Germinal center (tissue), 1 donor: ENCODE measurements around the gene HPS3.
A peak's percentile ranks its signal among the peaks of the same experiment; 100 is the strongest.
"Not testable (repeated sequence)": the region's sequence is repeated elsewhere in the genome, so short reads cannot be mapped to it uniquely, and the experiment has no call there.

Experiments
- DNase-seq: peaks from one replicate; pipeline ENCODE4 v3.0.0; 2012; ENCODE audit warnings: mixed read lengths, low spot score

HPS3 gene

DNA sequence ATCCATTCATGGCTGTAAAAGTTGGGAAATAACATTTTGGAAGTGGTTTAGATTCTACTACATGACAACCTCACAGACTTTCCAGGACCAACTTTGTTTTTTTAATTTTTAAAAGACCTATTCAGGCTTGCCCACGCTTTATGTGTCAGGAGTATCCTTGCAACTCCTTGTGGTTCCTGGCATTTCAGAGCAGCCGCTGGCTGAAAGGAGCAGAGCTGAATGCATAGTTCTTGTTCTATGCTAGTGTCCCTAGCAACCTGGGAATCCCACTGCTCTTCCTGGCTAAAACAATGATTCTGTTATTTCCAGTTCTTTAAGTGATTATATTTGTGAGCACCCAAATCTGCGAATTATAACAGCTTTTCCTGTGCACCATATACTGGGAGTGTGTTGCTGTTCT lies 57.3 kb downstream of the HPS3 start:
- no peak for DNase-seq

DNA sequence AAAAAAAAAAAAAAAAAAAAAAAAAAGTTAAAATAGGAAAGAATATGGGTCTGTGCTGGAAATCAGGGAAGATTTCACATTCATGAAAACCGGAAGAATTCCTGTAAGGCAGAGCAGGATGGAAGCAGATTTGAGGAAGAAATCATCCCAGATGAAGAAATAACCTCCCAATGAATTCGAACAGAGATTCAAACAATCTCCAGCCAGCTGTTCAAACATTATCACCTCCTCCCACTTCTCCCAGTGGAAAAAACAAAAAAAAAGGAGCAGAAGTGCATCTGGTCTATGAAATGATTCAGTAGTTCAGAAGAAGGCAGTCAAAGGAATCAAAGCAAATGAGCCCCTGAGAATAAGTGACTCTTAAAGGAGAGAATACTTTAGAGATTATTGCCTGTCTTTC lies 59.1 kb downstream of the HPS3 start:
- DNase-seq: no peak

DNA sequence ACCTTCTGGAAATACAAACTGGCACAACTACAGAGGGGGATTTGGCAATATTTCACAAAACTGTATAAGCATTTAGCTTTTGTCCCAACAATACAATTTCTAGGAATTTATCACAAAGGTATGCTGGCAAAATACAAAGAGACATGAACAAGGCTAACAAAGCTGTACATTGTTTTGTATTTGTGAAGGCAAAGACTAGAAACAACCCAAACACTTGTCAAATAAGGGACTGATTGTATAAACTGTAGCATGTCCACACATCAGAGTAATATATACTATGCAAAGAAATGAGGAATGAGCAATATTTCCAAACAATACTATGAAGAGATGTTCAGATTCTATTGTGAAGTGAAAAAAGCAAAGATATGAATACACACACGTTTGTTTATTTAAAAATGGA lies 65.8 kb downstream of the HPS3 start:
- DNase-seq: no peak

DNA sequence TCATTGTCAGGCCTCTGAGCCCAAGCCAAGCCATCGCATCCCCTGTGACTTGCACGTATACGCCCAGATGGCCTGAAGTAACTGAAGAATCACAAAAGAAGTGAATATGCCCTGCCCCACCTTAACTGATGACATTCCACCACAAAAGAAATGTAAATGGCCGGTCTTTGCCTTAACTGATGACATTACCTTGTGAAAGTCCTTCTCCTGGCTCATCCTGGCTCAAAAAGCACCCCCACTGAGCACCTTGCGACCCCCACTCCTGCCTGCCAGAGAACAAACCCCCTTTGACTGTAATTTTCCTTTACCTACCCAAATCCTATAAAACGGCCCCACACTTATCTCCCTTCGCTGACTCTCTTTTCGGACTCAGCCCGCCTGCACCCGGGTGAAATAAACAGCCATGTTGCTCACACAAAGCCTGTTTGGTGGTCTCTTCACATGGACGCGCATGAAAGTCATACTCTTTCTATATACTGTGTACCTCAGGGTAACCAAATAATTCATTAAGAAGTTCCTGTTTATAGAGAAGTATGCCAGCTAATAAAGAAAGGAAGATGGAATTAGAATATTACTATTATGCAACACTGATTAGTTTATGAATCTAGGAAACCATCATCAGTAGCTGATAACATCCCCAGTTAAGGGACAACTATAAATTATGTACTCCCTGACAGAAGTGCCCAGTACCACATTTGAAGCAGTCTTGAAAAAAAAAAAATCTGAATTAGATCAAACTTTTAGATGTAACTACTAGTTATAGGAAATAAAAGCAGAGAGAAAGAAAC lies 67.6 kb downstream of the HPS3 start:
- DNase-seq: not testable (repeated sequence)

DNA sequence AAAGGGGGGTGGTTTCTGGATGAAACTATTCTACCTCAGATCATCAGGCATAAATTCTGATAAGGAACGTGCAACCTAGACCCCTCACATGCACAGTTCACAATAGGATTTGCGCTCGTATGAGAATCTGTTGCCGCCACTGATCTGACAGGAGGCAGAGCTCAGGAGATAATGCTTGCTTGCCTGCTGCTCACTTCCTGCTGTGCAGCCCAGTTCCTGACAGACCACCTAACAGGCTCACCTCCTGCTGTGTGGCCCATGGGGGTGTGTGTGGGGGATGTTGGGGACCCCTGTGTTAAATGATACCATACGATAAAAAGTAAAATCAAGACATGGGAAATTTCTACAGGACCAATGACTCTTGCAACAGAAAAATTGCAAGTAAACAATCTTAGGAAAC lies 68.2 kb downstream of the HPS3 start:
- no peak for DNase-seq

DNA sequence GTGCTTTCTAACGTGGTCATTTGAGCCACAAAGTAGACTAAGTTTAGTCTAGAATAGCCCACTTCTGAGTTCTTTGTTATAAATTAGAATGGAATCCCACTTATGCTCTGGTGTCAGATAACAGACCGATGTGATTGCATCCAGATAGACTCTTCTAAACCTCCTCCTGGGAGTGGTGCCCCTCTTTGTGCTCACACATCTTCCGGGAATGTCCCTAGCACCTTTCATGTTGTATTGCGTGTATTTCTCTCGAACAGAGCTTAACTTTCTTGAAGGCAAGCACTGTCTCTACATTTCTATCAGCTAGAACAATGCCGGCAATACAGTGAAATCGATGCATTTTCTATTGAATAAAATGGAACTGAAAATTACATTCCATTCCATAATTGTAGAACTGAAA lies 69.2 kb downstream of the HPS3 start:
- no peak for DNase-seq

DNA sequence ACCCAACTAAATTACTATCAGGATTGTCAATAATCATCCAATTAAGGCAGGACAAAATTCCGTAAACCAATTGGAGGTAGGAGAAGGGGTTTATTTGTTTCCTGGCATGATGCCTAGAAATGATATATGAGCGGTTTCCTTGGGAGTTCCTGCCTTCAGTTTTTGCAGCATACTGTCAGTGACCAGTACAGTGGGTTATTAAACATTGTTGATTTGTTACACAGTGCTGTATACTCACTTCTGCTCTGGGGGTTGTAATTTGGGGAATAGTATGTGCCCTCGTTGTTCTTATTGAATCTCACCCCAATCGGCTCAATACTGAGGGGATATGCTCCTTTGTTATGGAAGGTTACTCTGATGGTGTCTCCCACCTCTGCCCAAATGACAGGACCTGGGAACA lies 70.0 kb downstream of the HPS3 start:
- DNase-seq: no peak

DNA sequence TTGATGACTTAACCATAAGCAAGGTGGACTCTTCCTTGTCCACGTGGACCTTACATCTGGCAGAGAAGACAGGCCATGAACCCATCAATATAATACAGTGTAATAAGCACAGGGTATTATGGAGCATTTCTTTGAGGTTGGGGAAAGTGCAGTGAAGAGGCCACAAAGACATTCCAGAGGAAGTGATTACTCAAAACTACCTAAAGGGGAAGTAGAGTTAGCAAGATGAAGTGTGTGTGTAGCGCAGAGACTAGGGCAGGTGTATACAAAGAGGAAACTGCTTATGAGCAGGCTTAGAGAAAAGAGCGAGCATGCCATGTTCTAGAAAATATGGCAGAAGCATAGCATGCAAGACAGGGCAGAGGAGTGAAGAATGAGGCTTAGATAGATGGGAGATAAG lies 74.3 kb downstream of the HPS3 start:
- DNase-seq: peak; percentile 56

DNA sequence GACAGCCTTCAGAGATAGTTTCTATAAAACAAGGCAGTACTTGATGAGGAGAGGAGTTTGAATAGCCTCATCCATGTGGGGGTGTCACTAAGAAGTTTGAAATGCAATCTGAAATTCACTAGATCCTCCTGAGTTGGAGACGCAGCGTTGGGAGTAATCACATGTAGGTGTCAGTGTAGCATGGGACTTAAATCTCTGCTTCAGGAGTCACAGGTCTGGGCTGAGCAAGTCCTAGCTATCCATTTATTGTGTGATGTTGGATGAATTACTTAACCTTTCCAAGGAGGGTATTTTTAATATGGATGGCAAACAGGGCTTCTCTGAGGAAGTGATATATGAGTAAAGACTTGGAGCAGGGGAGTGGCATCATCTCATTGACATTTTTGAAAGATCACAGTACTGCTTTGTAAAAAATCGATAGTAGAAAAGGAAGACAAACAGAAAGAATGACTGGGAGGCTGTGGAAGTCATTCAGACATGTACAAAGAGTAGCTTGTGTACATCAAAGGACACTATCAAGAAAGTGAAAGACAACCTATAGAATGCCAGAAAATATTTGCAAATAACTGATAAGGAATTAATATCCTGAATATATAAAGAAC lies 75.1 kb downstream of the HPS3 start:
- no peak for DNase-seq

DNA sequence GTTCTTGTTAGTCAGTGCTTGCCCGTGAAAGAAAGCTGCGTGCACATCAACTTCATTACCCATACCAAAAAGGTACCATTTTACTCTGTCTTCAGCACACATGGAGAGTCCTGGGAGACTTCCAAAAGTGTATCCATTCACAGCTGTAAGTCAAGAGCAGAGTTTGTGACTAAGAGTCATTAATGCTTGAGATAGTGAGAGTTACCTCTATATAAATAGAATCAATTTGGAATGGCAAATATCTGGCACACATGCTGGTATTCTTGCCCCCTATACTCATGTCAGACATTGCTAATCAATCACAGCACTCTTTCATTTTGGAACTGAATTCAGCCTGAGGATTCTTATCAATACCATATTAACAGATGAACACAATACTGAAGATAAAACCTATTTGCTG lies 78.0 kb downstream of the HPS3 start:
- DNase-seq: no peak

DNA sequence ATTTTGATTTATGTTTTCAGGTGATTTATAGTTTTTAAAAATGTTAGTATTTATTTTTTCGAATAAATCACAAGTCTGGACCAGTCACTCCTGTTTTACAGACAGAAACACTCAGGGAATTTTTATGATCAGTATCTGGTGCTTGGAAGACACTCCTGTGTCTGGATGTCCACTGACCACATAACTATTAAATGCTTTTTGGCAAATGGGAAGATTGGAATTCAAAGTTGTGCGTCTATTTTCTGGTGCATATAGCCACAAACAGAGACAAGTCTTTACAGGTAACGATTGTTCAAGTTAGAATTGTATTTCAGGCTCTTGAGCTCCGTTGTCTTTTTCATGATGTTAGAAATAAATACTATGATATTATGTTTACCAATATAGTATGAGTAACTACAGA lies 80.0 kb downstream of the HPS3 start:
- no peak for DNase-seq

DNA sequence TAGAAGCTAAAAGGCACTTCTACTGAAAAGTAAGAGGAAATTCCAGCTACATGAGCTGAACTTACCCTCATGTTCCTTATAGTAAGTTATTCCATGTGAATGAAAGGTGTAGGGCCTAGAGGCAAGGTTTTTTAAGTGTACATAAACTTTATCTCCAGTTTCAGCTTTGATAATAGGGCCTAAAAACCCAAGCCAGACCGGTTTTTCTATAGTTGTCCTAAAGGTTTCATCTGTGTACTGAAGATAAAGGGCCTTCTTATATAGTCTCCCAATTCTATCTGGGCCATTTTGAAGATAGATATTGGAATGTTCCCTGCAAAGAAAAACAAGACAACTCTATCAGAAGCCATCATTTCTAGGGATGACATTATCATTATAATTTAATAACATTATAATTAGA lies 82.9 kb downstream of the HPS3 start:
- DNase-seq: no peak

DNA sequence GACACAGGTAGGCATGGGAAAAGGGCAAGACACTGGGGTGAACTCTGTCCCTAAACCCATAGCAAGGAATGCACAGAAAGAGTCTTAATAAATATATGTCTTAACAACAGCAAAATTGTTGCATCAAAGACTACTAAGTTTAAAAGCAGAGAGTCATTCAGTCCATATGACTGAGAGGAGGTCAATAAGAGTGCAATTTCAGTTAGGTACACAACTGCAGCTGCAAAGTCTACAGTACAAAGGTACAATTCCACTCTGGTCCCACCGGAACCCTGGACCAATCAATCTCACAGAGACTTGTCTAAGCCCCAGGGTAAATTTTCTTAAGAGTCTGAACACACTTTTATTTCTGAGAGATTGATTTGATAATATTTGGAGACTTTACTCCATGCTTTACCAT lies 85.3 kb downstream of the HPS3 start:
- no peak for DNase-seq

DNA sequence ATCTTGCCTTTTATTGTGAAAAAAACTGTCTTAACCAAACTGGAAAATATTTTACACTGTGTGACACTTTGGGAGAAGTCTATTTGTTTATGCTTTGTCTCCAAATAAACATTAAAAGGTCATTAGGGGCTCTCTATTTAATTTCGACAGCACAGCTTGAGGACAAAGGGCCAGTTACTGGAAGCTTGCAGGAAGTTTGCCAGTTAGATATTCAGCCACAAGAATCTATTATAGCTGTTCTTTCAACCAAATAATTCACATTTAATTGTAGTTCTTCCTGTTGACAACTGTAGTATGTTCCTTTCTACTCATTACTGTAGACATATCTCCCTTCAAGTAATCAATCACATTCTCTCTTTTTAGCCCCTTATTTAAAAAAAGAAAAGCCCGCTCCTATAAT lies 86.1 kb downstream of the HPS3 start:
- no peak for DNase-seq

DNA sequence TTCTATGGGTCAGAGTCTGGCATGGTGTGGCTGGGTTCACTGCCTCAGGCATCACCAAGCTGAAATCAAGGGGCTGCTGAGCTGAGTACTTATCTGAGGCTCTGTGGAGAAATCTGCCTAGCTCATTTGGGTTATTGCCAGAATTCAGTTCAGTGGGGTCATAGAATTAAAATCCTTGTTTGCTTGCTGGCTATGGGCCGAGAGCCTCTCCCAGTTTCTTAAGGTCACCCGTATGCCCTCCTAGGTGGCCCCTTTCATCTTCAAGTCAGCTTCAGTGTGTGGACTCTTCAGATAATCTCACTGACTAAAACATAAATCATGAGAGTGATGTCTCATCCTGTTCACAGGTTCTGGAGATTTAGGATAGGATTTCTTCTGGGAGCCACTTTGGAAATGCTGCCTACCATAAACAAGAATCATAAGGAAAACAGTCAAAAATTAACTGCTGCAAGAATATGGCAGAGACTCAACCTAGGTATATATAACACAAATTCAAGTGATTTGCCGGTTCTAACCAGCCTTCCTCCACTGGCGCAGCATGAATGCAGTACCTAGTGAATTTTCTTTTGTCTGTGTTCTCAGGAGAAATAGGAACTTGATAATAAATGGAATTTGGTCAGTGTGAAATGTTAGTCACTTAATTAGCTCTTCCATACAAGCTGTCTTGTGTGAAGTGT lies 86.9 kb downstream of the HPS3 start:
- no peak for DNase-seq

DNA sequence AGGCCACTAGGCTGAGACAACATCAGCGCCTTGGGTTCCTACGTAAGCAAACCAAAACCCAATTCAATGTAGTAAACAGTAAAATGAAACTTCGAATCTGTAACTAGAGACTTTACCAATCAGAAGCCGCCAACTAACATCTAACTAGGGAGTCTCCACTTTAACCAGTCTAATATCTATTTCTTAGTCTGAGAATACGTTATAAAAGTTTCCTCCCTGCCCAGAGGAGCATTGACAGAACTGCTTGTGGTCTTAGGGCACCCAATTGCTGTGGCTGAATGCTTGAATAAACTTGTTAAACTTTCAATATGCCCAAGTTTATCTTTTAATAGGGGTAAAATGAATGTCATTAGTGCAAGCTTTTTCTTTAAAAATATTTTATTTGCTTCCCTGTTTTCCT lies 87.9 kb downstream of the HPS3 start:
- DNase-seq: no peak

DNA sequence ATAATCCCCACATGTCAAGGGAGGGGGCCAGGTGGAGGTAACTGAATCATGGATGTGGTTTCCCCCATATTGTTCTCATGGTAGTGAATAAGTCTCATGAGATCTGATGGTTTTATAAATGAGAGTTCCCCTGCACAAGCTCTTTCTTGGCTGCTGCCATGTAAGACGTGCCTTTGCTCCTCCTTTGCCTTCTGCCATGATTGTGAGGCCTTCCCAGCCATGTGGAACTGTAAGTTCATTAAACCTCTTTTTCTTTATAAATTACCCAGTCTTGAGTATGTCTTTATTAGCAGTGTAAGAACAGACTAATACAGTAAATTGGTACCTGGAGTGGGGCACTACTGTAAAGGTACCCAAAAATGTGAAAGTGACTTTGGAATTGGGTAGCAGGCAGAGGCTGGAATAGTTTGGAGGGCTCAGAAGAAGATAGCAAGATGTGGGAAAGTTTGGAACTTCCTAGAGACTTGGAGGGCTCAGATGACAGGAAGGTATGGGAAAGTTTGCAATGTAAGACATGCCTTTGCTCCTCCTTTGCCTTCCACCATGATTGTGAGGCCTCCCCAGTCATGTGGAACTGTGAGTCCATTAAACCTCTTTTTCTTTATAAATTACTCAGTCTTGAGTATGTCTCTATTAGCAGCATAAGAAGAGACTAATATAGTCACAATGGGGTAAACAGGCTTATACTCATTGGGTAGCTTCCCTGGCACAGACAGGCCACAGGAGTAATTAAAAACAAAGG lies 90.1 kb downstream of the HPS3 start:
- DNase-seq: not testable (repeated sequence)

DNA sequence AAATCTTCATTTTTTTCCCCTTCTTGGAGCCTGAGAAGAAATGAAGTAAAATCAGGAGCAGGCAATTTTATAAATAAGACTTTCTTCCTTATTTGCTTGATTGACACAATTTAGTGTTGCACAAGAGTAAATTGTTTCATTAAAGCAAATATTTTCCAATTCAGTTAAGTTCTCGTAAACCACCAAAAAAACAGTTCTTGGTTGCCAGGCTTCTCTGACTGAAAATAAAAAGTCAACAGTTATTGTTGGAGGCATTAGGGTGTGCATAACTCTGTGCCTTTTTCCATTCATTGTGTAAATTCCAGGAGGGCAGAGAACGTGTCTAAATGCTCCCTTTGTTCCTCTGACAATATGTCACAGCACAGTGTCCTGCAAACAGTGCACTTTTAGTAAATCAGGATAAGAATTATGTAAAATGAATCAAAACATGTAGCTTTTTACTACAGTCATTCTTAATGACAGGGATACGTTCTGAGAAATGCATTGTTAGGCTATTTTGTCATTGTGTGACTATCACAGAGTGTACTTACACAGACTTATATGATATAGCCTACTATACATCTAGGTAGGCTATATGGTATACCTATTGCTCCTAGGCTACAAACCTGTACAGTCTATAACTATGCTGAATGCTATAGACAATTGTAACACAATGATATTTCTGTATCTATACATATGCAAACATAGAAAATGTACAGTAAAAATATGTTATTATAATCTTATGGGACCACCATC lies 92.5 kb downstream of the HPS3 start, which contains the start of gene CP:
TSS of gene CP (minus strand) at position 47 of the 735 bp plus-strand sequence. CDS start at position 10, 37 bp downstream.
- DNase-seq: no peak
